Measurements from ENCODE around the gene PRR19.

The PRR19 gene

GRCh38 chr19:42353341-42354015, 51.5 kb downstream of the PRR19 start:
- no peak for DNase-seq

GRCh38 chr19:42355896-42356295, 54.0 kb downstream of the PRR19 start:
- DNase-seq = no peak

- DNase-seq = no peak
Observed at GRCh38 chr19:42356686-42357085, 54.8 kb downstream of the PRR19 start.

GRCh38 chr19:42357290-42357689, 55.4 kb downstream of the PRR19 start:
- DNase-seq = no peak

Data from NCI-H1436 treated with DMSO at 0.1 percent for 48 hours (cell line).